Inferior parietal cortex (tissue), 1 donor: ENCODE measurements around the gene HADH.
"Not testable (repeated sequence)": the region's sequence is repeated elsewhere in the genome, so short reads cannot be mapped to it uniquely, and the experiment has no call there.

Experiments
- DNase-seq: peaks from one replicate; pipeline ENCODE4 v3.0.0-alpha.2; 2016; ENCODE audit errors: extremely low spot score

The HADH gene

GRCh38 chr4:108031427-108032083 is 41.9 kb downstream of the HADH start:
- DNase-seq: no peak

- DNase-seq: no peak
These were observed 43.7 kb downstream of the HADH start for GRCh38 chr4:108033348-108033747.

DNA sequence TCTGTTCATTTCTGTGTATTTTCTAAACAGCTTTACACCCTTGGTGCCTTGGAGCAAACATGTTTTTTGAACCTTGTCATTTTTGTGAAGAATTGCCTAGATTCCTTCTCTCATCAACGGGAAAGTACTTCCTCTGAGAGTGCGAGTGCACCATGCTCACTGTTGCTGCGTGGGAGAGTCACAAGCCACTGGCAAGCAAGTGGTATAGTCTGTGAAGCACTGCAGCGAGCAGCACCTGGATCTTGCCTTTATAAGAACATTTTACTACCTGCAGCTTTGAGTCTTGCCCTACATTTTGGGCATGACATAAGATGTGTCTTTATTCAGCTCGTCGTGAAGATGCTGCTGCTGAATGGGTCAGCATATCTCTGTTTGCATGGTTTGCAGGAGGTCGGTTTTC is 44.9 kb downstream of the HADH start:
- DNase-seq: no peak

- DNase-seq: no peak
These were observed 46.0 kb downstream of the HADH start for GRCh38 chr4:108035691-108036090.

GRCh38 chr4:108036213-108036612 is 46.5 kb downstream of the HADH start:
- DNase-seq: no peak

GRCh38 chr4:108037884-108038283 is 48.2 kb downstream of the HADH start:
- DNase-seq: no peak

DNA sequence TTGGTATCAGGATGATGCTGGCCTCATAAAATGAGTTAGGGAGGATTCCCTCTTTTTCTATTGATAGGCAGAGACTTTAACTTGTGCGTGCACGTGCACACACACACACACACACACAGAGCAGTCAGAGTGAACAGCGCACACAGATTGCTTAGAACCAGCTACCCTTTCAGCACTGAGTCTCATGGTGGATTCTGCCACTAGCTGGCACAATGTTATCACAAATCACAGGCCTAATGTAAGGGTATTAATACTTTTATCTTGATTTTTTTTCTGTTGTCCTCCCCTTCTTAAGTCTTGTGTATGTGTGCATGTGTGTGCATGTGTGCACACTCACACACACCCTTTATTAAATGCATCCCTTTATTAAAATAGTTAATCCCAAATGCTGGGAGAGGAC is 53.2 kb downstream of the HADH start:
- no peak for DNase-seq

DNA sequence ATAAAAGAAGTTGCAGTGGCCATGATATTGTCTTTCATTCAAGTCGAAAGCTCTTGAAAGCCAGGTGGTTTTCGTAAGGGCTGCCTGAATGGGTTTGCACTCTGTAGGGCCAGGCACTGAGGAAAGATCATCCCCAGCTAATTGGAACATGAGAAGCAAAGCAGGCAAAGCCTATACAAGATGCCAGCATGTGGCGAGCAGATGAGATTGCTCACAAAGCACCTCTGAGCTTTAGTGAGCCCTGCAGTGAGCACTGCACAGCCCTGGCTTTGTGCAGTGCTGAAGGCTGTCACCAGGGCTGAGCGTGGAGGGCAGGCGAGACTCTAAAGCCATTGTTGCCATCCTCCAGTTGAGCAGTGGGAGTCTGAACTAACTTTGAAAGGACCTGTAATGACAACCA is 53.8 kb downstream of the HADH start:
- no peak for DNase-seq

DNA sequence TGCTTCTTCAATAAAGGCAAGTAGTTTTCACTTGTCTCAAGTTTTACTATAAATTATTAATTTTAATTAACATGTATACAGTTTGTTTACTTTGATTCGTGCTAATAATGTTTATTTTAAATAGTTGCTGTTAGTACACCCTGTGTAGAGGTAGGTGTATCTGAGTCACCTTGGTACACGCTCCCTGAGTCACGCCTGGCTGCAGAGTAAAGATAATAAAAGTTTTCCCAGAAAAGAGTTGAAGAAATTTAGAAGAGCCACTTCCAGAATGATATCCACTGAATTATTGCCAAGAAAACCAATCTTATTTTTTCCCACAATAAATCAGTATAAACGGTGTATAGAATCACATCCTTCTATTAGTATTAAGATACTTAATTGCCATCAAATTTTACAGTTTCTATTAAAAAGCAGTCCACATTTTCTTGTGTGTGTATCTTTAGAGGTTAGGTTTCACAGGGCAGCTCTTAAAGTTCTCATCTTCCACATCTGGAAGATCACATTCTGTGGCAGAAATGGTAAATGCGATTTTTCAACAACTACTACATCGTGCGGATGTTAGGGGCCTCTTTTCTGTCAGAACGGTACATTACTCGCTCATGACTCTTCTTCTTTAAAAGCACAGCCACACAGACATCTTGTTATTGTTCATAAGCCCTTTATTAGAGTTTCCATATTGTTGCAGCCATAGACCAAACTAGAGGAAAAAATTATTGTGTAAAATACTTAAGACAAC is 55.4 kb downstream of the HADH start:
- DNase-seq: no peak

GRCh38 chr4:108045687-108046024 is 56.0 kb downstream of the HADH start:
- DNase-seq: no peak

DNA sequence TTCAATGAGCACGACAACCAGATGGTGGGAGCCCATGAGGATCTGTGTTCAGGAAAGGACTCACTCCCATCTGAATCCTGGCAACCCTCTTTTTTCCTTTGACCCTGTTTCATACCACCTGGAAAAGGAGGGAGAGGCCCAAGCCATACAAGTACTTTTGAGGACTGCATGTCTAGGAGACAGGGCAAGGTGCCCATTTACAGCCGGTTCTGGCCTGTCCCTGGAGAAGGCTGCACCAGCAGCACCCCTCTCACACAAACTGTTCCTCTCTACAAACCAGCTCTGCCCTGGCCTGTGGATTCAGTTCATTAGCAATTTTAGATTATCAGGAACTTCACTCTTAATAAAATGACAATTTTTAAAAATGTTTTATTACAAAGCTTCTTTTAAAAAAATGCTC is 57.5 kb downstream of the HADH start:
- DNase-seq: no peak

DNA sequence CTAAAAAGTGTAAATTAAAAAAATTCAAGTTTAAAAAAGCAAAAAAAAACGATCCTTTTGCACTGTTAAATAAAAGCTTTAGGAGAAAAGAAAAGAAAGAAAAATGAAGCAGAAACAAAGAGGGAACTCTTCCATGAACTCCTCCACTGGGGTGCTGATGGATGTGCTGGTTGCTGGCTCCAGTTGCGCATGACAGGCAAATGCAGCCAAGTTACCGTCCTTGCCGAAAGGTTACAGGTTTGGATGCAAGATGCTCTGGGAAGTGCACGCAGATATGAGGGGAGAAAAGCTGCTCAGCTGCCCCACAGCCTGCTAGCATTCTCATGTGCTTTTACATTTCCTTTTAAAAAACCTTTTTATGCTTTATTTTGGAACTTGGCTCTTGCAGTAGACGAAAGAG is 58.5 kb downstream of the HADH start:
- DNase-seq: no peak

DNA sequence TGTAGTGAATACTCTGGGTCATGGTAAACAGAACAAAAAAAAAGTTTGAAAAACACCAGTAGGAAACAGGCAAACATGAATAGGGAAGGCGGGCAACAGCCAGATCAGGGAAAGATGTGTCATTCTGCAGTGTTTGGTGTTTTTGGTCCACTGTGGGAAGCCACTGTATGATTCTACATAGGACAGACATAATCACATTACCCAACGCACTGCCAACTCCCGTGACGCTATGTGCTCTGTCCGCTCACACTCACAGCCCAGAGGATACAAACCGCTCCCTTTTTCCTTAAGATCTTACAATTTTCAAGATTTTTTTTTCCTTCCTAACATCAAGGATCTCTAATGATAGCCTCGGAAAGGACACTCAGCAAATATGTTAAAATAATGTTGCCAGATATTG is 59.3 kb downstream of the HADH start:
- no peak for DNase-seq

DNA sequence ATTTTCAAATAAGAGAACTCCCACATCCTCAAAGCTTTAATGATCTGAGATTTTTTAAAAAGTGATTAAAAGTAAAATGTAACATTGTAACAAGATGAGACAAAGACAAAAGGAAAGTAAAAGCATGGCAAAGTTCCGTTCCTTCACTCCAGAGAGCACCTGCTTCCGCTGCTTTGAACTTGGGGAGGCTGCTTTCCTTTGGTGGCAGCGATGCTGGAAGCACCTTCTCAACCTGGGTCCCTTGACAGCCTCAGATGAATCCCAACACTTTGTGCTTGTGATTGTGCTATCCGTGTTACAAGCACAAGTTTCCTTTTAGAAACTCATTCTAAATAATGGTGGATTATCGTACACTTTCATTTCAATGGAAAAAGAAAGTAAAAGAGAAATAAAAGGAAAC is 59.7 kb downstream of the HADH start:
- no peak for DNase-seq

- DNase-seq: not testable (repeated sequence)
These were observed 60.8 kb downstream of the HADH start for GRCh38 chr4:108050166-108051111.

DNA sequence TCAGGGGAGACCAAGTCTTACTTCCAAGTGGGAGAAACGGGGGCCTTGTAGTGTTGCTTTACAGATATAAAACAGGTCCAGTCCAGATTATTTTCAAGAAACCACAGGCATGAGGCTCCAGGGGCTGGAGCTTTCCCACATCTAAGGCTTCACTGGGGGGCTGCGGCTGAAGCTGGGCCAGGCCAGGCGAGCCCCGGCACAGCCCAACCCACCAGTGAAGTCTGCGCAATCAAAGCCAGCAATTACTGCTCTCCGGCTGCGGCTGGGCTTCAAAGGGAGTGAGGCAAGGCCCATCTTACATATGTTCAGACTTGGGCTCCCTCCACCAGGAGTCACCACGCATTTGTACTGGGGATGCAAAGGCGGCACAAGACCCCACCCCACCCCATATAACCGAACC is 61.7 kb downstream of the HADH start:
- no peak for DNase-seq

GRCh38 chr4:108052558-108053120 is 63.0 kb downstream of the HADH start:
- no peak for DNase-seq

DNA sequence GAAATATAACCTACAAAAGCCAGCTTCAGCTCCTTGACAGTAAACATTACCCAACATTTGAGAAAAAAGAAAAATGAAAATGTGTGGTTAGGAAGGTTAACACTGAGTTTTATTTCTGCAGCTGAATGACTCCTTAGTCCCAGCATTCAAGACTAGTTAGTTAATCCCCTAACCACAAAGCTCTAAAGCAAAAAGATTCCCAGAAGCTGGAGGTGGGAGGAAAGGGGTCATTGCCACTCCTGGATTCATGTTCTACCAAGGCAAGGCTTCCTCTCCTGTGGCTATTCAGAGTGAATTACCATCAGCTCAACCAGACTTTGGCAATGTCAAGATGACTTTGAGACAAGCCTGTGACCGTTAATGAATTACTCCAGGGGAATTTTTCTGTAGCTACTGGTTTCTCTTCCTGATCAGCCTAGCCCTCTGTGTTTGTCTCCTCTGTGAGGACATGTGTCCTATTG is 63.6 kb downstream of the HADH start:
- DNase-seq: no peak

GRCh38 chr4:108054025-108054638 is 64.4 kb downstream of the HADH start:
- no peak for DNase-seq

DNA sequence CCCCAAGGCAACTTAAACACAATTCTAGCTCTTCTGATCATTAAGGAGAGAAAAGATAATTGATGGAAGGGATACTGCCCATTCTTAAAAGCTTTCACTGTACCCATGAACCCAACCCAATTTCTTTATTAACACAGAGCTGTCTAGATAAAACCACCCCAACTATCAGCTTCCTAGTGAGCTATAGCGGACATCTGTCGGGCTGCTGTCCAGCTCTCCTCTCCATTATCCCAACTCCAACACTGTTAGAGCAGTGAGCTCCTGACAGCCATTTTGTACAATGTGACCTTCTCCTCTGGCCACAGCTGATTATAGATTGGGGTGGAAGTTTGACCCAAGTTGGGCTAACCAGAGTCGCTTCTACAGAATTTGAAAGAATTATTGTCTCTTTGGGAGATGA is 66.1 kb downstream of the HADH start:
- DNase-seq: no peak

DNA sequence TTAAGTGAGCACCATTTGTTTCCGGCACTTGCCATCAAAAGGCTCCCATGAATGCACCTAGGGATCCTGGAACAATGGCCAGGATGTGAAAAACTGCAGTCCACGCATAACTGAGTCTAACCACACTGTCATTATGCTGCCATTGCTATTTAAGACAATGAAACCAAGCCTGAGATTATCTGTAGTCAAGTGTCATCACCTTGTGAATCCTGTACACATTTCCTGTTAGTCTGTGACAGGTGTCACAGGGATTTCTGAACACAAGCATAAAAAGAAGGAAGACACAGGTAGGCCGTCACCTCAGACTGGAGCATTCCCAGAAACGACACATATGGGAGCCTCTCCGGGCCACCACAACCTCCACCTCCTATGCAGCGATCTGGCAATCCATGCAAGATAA is 66.7 kb downstream of the HADH start:
- no peak for DNase-seq
